HFF-Myc (cell line): ENCODE results near the gene HS1BP3.
A peak's percentile ranks its signal among the peaks of the same experiment; 100 is the strongest.

Experiments
- DNase-seq: peaks from one replicate; pipeline ENCODE4 v3.0.0-alpha.2; 2011; ENCODE audit warnings: low read depth; ENCODE audit errors: extremely low read depth
- H3K4me3 ChIP-seq: replicated peaks from 2 replicates; pipeline ENCODE4 v1.5.1; 2011; ENCODE audit warnings: low read depth, mild to moderate bottlenecking, control low read depth, low read length
- TF ChIP-seq, protein P1 (sequence below): IDR thresholded peaks from 2 replicates; pipeline ENCODE4 v1.5.1; 2012; ENCODE audit warnings: mild to moderate bottlenecking, low read depth, low read length, control low read depth; ENCODE audit errors: missing control alignments

Gene HS1BP3

GRCh38 chr2:20620271-20620681, 30.6 kb downstream of the HS1BP3 start:
- no peak for DNase-seq
- TF ChIP-seq, protein P1, sequence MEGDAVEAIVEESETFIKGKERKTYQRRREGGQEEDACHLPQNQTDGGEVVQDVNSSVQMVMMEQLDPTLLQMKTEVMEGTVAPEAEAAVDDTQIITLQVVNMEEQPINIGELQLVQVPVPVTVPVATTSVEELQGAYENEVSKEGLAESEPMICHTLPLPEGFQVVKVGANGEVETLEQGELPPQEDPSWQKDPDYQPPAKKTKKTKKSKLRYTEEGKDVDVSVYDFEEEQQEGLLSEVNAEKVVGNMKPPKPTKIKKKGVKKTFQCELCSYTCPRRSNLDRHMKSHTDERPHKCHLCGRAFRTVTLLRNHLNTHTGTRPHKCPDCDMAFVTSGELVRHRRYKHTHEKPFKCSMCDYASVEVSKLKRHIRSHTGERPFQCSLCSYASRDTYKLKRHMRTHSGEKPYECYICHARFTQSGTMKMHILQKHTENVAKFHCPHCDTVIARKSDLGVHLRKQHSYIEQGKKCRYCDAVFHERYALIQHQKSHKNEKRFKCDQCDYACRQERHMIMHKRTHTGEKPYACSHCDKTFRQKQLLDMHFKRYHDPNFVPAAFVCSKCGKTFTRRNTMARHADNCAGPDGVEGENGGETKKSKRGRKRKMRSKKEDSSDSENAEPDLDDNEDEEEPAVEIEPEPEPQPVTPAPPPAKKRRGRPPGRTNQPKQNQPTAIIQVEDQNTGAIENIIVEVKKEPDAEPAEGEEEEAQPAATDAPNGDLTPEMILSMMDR = no peak
- no peak overlapping the region for H3K4me3 ChIP-seq

GRCh38 chr2:20619624-20620024, 31.3 kb downstream of the HS1BP3 start:
- DNase-seq = no peak
- H3K4me3 ChIP-seq = no peak overlapping the region
- TF ChIP-seq, protein P1 = no peak

- TF ChIP-seq, protein P1 = no peak
- no peak overlapping the region for H3K4me3 ChIP-seq
- DNase-seq = no peak
These were observed 31.9 kb downstream of the HS1BP3 start for GRCh38 chr2:20618886-20619521.

DNA sequence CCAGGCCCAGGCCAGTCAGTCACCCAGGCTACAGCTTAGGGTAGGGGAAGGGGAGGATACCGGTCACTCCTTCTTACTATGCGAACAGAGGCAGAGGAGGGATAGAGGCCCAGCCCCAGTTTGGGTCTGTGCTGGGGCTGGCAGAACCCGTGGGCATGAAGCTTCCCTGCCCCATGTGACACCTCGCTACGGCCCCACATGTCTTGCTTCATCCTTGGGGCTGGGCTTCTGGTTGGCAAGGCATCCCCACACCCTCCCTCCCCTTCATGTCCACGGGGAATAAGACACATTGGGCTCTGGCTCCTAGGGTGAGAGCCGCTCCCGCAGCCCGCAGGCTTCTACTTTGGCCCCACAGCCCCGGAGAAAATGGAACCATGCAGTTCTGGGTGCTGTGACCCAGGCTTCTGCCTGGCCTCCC, 32.4 kb downstream of the HS1BP3 start:
- no peak for DNase-seq
- TF ChIP-seq, protein P1 = no peak
- H3K4me3 ChIP-seq = no peak overlapping the region

DNA sequence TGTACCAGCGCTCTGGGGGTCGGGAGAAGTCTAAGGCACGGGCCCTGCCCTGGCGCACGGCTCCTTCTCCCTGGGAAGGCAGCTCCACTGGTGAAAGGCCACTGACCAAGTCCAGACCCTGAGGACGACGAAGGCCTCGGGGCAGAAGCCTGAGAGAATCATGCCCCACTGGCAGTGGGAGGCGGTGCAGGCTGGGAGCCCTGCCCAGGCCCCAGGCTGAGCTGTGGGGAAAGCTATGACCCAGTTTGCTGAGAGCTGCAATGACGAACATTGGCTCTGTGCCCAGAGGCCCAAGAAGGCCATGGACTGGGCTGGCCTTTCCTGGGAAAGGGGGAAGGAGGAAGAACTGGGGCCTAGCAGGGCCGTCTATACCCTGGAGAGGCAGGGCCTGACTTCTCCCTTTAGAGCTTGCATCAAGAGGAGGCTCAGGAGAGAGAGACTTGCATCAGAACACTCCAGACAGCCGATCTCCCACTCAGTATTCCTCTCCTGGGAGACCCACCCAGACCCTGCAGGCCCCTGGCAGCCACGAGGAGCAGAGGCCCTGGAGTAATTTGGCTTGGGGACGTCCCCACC, 32.9 kb downstream of the HS1BP3 start:
- H3K4me3 ChIP-seq = no peak overlapping the region
- TF ChIP-seq, protein P1 = peak; percentile 17
- peak; percentile 88 for DNase-seq

- DNase-seq = no peak
- TF ChIP-seq, protein P1 = no peak
- H3K4me3 ChIP-seq = no peak overlapping the region
These were observed 33.8 kb downstream of the HS1BP3 start for GRCh38 chr2:20617081-20617575.
